ENCODE results near the gene EEA1.

DNA sequence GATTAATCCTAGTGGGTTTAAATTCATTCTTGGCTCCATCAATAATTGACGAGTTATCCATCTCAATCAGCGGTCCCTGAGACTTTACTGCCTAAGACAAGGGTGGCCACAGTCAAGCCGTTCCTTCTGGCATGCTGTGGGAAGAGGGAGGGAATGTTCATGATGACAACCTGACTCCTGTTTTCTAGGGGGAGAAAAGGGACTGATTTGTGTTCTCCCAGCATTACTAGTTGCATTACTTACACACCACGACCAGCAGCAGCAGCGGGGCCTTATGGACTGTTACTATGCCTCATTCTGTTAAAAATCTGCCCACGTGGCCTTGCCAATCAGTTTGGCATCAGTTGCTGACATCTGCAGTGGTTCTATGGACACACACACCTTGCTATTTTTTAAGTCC, 196.4 kb downstream of the EEA1 start:
- no peak for TF ChIP-seq SIN3A (IDR thresholded peaks at IDR 0.05; ENCODE audit: borderline replicate concordance, insufficient read depth, low read length)
- no peak for TF ChIP-seq POLR2AphosphoS5 (IDR thresholded peaks at IDR 0.05; ENCODE audit: low read depth, low read length)
